HuH-7 (cell line): ENCODE results near the gene CELSR3.

Source experiments
- DNase-seq: peaks from one replicate; pipeline ENCODE4 v3.0.0; 2011; ENCODE audit warnings: low spot score

The CELSR3 gene

DNA sequence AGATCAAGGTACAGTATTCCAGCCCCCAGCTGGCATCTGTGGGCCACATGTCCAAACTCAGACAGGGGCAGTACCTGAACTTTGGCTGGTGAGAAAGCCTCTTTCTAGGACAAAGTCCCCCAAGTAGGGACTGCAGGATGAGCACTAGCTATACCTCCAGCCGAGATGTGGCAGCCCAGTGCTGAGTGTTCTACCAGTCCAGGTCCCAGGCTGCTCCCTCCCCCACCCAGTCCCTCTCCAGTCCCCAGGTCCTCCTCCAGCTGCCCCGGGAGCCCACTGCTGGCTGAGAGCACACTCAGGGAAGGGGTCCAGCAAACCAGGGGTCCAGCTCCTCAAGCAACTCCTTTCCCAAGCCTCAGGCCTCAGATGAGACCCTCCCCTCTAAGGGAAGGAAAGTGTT is 28.9 kb downstream of the CELSR3 start:
- DNase-seq: no peak

DNA sequence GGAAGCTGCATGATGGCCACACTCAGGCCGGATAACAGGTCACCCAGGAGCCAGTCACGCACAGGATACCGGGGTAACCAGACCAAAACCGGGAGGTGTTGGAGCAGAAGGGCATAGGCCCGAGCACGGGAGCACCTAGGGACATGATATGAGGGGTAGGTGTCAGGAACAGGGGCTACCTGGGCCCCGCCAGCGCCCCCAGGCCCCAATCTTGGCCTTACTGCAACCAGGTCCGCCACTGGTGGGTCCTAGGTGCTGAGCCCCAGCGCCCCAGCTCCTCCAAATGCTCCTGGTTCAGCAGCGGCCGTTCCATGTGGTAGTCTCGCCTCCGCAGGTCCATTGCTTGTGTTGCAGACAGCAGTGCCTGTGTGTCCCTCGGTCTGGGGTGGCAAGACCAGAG is 29.4 kb downstream of the CELSR3 start:
- DNase-seq: no peak

DNA sequence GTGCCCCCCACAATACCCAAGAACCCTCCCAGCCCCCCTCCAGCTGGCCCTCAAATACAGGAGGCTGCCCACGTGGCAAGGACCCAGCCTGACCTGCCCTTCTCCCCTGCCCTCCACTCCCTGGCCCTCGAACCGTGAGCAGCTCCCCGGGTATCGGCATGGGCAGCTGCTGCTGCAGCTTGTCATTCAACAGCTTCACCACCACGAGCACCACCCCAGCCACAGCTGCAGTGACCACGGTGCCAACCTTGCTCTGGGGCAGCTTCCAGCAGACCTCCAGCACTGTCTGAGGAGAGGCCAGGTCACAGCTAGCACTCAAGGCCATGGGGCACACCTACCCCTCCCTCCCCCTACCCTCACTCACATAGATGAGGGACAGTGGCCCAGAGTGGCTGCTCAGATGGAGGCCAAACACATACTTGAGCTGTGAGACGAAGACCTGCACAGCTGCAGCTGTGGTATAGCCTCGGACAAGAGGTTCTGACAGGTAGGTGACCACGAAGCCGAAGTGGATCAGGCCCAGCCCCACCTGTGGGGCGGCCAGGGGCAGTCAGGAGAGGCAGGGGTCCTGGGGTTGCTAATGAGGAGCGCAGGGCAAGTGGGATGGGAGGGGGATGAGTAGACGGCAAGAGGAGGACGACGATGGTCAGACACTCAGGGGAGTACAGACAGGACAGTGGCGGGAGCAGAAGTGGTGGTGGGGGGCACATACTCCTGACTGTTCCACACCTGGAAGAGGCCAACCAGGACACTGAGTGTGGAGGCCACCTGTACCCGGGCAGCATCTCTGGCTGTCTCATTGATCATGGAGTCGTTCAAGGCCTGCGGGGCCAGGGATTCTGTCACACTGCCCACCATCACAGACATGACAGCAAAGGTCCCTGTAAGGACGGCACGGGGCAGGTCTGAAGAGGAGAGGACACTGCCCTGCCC is 30.9 kb downstream of the CELSR3 start:
- DNase-seq: no peak

DNA sequence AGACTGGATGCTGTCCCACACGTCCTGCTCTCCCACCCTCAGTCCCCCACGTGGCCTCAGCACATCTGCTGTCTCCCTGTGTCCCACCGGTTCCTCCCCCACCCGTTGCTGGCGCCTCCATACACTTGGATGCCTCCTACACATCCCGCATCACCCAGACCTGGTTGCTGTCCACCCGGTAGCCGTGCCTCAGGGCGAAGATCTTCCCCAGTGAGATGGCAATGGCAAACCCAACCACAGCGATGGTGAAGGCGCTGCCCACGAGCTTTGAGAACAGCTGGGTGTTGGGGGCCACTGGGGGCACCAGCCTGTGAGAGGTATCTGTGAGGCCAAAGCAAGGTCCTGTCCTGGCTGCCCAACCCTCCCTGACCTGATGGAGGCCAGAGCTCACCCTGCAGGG is 31.9 kb downstream of the CELSR3 start:
- no peak for DNase-seq

DNA sequence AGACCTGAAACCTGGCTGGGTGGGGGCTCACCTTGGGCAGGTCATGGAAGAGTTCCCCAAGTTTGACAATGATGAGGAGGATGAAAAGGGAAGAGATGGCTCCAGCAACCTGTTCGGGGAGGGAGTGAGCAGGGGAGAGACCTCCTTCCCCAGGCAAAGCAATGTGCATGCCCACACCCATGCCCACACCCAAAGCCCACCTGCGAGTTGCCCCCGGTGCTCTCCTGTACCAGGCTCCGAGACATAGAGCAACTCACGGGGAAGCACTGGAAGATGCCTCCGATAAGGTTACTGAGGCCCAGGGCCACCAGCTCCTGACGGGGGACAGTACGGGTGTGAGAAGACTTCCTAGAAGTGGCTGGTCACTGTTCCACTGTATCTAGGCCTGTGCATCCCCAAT is 32.3 kb downstream of the CELSR3 start:
- DNase-seq: no peak

DNA sequence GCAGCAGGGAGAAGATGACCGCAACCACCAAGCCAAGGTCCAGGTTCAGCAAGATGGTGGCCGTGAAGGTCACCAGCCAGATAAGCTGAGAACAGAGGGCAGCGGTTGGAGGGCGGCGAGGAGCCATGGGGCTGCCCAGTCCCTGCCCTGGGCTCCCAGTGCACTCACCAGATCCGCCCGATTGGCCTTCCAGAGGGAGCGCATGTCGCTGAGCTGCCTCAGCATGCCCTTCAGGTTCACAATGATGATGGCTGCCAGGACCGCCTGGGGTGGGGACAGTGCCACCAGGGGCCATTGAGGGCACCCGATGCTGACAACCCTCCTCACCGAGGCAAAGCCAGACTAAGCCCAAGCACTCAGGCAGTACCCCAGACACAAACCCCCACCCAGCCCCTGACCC is 32.8 kb downstream of the CELSR3 start:
- no peak for DNase-seq

DNA sequence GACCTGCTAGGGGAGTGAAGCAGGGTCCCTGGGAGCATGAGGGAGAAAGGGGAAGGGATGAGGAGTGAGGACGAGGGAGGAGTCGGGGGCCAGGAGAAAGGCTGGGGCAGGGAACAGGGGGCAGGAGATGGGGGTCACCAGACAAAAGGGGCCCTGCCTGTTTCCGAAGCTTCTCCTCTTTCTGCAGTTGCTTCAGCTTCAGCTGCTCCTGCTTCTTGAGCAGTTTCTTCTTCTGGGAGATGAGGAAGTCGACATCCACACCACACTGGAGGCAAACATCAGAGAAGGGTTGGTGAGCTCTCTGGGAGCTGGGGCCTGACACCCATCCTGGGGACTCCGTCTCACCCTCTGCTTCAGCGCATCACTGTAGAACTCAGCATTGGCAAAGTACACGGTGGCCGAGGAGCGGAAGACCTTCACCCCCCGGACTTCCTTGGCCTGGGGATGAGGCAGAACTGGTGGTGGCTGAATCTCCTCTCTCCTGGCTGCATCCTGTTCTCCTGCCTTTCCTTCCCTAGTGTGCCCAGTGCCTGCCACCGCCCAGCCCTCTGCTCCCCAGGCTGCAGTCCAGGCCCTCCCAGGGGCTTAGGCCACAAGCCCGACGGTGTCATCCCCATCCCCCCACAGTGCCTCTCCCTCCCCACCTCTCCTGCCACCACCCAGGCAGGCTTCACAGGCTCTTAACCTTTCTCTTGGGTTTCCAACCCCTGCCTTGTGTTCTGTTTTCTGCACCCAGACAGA is 34.2 kb downstream of the CELSR3 start:
- no peak for DNase-seq

DNA sequence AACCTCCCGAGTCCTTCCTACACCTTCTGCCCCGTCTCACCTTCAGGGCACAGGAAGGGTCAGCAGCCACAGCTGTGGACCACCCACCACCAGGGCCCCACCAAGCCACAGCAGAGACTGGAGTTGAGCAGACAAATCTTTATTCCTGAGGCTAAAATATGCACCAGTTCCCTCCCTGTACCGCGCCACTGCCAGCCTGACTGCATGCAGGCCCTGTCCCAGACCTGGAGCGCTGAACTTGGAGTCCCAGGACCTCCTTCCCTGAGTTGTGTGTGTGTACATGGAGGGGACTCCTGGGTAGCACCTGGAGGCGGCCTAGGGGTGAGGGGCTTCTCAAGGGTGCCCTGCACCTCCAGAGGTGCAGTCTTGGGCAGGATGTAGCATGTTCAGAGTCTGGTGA is 37.1 kb downstream of the CELSR3 start:
- DNase-seq: no peak

DNA sequence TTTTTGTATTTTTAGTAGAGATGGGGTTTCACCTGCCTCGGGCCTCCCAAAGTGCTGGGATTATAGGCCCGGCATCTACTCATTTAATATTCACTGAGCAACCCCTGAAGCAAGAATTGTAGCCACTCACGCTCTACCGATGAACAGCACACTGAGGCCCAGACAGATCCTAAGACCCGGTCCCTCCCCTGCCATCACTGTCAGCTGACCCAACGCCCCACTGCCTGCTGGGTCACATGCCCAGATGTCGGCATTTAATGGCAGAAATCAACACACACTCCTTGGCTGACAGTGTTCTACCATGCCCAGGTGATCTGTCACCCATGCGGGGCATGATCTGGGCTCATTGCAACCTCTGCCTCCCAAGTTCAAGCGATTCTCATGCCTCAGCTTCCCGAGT is 37.9 kb downstream of the CELSR3 start:
- DNase-seq: no peak

DNA sequence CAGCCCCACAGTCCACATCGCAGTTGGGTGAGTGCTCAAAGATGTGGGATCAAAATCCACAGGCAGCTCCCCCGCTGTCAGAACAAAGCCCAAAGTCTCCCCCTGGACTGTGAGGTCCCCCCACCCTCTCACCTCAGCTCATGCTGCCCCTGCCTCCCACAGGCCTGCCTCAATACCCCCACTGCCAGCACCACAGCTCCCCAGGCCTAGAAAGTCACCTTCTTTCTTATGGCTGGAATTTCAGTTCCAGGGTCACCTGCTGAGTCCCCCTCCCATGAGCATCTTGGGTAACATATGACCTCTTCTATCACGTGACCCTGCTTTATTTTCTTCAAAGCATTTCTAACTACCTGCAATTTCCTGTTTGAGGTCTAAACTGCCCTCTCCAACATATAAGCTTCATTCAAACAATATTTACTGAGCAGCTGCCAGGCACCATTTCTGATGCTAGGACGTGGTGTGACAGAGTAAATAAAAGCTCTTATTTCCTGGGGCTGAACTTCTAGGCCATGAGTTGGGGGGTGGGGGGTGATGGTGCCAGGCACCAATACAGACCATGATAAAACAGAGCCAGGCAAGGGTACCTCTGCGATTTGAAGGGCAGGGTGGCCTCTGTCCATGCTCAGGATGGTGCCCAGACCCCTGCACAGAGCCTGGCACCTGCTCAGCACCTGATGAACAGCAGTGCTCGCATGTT is 38.7 kb downstream of the CELSR3 start:
- no peak for DNase-seq

DNA sequence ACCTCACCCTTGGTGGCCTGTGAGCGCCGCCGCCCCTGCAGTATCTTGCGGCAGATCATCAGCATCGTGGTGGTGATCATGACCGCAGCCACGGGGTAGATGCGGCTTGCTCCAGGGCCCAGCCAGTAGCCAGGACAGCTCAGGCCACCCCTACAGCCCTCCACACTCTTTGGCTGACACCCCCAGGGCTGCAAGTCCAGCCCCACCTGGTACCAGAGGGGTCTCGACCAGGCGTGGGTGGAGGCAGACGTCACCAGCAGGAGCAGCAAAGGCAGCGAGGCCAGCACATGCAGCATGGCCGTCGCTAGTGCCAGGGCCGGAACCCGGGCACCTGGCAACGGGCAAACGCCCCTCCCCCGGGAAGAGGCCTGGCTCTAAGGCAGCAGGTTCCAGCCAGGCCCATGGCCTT is 41.2 kb downstream of the CELSR3 start, which contains the start of gene TMEM89:
Gene TMEM89, minus strand, starts transcription at position 309 of the 409 bp plus-strand sequence. Its CDS starts 13 bp downstream, at position 296.
- no peak for DNase-seq

DNA sequence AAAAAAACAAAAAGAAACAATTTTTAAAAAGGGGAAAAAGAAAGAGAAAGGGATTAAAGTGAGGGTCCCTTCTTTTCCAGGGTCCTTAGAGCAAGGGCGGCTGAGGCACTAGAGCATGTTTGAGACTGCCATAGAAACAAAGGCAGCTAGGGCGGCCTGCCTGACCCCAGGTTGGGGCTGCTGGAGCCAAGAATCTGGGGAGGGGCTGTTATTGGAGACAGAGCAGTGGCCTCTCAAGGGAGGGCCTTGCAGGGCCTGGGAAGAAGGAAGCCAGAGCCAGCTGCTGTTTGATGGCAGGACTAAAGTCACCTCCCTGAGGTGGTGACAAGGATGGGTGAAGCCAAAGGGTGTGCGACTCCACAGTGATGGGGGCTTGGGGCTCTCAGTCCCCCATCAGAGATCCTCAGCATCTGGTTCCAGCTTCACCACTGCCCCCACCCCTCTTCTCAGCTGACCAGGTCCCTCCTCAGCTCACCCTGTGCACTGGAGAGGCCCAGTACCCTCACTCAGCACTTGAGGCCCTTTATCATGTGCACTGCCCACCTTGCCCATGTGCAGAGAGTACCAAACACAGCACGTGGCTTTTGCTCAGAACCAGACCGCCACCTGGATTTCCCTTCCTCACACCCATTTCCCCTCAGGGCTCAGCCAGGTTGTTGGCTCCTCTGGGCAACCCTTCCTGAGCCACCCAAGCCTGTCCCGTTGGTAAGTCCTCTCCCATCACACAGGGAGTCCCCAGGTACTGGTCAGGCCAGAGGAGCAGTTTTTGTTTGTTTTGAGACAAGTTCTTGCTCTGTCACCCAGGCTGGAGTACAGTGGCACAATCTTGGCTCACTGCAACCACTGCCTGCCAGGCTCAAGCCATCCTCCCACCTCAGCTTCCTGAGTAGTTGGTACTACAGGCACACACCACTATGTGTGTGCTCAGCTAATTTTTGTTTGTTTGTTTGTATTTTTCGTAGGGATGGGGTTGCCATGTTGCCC is 42.9 kb downstream of the CELSR3 start:
- no peak for DNase-seq

DNA sequence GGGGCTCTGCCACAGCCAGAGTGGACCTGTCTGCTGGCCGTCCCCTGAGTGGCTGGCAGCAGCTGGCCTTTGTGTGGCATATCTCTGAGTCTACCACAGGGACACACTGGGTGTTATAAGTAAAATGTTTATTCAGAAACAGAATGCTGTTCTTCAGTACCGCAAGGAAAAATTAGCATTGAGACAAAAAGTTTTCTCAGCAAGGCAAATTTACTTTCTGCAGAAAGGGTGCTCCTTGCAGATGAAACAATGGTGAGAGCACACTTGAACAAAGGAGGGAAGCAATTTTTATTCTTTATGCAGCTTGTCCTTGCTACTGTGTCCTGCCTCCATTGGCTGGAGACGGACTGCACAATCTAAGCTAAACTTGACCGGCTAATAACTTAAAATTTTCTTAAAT is 45.1 kb downstream of the CELSR3 start:
- DNase-seq: no peak

DNA sequence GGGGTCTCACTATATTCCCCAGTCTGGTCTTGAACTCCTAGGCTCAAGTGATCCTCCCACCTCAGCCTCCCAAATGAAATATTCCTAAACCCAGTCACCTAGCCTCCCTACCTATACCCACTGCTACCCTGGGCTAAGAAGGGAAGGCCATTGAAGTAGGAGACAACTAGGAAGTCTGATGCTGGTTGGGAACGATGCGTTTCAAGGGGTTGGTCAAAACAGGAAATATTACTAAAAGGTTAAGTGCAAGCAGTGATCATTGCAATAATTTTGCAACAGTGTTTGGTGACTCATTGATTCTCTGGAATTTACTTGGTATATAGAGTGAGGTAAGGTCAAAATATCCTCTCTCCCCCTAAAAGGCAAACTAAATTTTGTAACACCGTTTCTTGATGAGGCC is 48.6 kb downstream of the CELSR3 start:
- no peak for DNase-seq

DNA sequence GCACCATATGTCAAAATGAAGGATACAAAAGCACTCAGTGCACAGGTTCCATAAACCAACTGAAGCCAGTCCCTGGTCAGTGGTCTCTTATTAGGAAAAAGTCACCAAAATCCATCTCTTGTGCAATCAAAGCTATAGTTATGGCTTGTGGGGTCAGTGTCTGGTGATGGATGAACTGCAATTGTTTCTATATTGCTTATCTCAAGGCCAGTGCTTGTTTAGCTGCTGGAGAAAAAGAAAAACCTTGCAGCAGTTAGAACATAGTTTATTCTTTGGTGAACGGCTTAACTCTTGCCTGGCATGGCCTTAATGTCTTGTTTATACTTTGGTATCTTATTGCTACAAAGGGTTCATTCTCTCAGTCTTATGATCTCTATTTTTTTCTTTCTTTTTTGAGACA is 50.4 kb downstream of the CELSR3 start:
- no peak for DNase-seq

DNA sequence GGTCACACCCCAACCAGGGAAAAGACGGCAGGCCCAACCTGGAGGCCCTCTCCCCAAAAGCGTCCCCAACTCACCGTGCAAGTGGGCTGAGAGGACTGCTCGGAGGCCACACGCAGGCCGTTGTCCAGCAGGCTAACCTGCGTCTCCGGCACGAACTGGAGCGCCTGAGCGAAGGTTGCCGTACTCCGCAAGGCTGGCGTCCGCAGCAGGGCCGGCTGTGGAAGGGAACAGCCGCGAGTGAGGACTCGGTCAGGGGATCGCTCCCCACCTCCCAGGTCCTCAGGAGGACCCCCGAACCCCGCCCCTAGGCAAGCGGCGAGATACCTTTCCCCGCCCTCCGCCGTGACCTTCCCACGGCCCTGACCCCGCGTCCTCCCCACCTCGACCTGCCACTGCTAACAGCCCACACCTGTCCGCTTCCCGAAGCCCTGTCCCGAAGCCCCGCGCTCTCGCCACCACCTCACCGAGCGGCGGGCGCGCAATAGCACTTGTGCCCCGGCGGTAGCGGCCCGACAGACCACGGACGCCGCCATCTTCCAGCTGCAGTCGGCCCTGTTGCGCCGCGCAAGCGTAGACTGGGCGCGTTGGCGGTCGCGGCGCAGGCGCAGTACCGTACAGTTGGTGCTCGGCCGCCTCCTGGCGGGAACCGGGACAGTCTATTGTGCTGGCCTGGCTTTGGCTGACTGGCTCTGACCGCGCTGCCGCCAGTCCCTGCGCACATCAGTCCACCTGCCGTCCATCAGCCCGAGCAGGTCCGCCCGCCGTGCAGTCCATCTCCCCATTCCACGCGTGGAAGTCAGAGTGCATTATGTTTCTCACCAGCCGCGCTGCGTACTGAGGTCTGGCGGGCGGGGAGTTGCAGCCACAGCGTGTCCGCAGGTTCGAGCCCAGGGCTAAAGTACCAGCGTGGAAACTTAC is 53.3 kb downstream of the CELSR3 start, which contains the start of gene UQCRC1:
Gene UQCRC1, minus strand, starts transcription at position 559 of the 918 bp plus-strand sequence. Its CDS starts 26 bp downstream, at position 533.
- DNase-seq: peak; percentile 98

DNA sequence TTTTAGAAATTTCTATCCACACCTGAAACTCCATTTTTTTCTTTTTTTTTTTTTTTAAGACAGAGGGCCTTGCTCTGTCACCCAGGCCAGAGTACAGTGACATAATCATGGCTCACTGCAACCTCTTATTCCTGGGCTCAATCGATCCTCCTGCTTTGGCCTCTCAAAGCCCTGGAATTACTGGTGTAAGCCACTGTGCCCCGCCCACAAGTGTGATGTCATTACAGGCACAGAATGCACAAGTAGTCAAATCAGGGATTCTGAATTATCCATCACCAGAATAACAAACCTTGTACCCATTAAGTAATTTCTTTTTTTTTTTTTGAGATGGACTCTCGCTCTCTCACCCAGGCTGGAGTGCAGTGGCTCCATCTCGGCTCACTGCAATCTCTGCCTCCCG is 55.2 kb downstream of the CELSR3 start:
- no peak for DNase-seq

DNA sequence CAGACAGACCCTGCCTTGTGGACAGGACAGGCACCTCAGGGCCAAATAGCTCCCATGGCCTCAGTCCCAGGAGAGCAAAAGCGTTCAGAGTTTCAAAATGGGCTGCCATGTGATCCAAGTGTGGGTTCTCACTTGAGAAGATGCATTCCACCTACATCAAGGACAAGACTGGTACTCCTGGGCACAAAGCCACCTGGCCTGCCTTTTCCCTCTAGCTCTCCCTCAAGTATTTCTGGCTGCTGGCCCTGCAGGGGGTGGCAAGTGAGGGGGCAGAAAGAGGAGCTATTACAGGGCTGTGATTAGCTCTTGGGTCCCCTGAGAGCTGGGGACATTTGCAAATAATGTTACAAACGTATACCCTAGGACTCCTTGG is 61.1 kb downstream of the CELSR3 start:
- no peak for DNase-seq

DNA sequence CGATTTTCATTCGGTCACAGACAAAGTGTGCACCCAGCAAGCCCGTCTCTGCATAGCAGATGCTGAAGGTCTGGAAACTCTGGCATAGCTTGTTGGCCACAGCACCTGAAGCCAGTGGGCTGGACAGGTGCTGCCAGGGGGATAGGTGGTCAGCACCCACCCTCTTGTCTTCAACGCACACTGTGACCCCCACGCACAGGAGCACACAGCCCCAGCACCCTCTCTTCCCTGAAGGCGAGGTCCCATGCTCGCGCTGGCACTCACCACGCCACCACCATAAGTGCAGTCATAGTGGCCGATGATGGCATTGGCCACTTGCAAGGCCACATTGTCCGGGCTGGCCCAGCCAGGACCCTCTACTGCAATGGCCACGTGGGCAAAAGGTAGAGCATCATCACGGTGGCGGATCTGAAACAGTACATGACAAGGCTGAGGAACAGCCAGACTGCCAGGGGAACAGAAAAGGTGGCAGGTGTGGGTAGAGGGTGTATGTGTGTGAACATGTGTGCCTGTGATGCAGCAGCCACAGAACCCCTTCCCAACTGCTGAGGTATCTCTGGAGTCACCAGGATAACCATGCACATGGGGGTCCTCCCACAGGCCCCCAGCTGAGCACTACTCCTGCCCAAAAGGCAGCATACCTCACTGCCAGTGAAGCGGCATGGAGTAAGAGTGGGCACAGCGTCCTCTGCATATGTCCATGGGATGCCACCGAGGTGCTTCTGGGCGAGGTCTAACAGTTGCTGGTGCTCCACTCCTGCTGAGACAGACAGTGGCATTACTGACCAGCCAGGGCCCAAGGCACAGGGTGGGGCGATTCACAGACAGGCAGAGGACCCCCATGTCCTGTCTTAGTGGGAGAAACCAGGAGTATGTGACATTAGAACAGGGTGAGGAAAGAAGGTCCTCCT is 61.7 kb downstream of the CELSR3 start:
- no peak for DNase-seq
